Daoy (cell line): ENCODE results near the gene MRRF. TPM values are rescaled to one million over a fixed set of nuclear protein-coding genes. Genes with fewer than 3 reads are reported as not detected.
"Not testable (repeated sequence)": the region's sequence is repeated elsewhere in the genome, so short reads cannot be mapped to it uniquely, and the experiment has no call there.

Source experiments
- DNase-seq: peaks from one replicate; pipeline ENCODE4 v3.0.0-alpha.2; 2015; ENCODE audit warnings: low read depth
- total RNA-seq: library from RNA; depleted of rRNA; stranded (reverse); fragments of >200 nt; shearing (Covaris generic); gene quantifications from 2 replicates; pipeline ENCODE4 v1.2.3, GENCODE V29; 2014

The MRRF gene
- total RNA-seq, 1 experiment from 2014 or later: 61.0 TPM

DNA sequence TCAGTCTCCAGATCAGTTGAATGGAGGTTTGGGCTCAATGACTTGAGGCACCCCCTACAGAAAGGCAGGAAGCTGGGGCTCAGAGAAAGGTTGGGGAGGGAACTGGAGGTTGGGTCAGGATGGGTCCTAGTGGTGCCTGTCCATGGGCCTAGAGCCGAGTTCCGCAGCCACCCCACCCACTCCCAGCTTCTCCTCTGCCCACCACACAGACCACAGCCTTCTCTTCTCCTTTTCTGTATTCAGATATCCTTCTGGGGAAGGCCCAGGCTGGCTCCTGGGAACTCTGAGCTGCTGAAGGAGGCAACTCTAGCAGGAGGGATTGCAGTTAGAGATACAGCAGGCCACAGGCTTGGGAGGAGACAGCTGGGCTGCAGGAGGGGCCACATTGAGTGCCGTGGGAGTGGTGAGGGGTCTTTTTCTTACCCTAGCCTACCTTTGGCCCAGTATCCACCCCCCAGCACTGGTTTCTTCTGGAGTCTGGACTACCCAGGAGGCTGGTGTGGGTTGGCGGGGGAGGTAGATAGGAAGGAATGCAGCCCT is 90.7 kb downstream of the MRRF start:
- DNase-seq: no peak

DNA sequence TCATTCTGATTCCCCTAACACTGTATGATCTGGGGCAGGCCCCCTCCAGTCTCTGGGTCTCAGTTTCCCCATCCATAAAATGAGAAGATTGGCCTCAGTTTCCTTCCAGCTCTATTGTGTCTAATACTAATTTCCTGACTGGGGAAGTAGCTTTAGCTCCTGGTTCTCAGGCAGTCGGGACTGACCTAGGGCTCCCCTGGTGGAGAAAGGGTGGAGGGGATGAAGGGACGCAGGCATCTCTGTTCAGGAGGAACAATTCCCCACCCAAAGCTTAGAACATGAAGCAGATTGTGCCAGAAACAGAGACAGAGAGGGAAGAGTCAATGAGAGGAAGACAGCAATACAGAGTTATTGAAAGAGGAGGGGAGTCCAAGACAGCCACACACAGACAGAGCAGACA is 91.9 kb downstream of the MRRF start:
- no peak for DNase-seq

DNA sequence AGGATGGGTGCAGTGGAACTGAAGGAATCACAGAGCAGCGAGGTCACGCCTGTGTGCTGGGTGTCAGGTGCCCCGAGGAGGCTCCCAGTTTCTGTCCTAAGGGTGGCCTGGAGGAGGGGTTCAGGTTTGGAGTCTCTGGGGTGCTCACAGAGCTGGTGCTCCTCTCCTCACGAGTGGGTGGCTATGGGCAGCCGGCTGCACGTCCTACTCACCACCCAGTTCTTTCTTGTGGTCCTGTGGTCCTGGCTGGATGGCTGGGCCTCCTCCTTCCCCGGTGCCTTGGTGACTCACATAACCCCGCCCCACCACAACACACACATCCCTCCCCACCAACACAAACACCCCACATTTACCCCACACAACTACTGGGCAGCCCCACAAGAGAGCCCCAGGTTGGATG is 96.2 kb downstream of the MRRF start:
- peak; percentile 35 for DNase-seq

DNA sequence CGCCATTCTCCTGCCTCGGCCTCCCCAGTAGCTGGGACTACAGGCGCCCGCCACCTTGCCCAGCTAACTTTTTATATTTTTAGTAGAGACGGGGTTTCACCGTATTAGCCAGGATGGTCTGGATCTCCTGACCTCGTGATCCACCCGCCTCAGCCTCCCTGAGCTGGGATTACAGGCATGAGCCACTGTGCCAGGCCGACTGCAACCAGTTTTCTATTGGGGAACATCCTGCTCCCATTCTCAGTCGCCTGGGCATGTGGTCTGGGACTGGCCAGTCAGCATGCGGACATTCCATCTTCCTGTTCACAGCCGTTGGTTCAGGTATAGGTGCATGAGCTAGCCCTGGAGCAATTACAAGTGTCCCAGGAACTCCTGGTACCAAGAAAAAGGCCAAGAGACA is 98.4 kb downstream of the MRRF start:
- not testable (repeated sequence) for DNase-seq

DNA sequence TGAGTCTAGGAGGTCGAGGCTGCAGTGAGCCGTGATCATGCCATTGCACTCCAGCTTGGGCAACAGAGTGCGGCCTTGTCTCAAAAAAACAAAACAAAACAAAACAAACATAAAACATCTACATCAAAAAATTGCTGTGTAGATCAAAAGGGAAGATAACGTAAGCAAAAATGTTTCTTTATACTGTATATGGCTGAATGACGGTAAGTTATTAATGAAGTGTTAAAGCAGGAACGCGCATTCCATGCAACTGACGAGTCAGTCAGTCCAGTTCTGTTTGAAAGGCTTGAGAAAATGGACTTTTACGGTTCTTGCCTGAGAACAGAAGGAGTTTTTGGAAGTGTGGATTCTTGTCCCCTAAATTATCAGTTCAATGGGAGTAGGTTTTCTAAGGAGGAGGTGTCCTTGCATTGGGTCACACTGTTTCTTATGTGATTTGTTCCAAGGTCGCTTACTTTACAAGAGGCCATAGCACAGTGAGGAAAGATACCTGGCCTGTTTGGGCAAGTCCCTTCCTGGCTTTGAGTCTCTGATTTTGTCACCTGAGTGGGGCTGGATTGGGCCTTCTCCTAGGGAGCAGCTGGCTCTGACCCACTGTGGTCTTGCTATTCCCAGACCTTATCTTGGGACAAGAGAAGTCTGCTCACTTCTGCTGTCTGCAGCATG is 99.6 kb downstream of the MRRF start:
- DNase-seq: no peak

DNA sequence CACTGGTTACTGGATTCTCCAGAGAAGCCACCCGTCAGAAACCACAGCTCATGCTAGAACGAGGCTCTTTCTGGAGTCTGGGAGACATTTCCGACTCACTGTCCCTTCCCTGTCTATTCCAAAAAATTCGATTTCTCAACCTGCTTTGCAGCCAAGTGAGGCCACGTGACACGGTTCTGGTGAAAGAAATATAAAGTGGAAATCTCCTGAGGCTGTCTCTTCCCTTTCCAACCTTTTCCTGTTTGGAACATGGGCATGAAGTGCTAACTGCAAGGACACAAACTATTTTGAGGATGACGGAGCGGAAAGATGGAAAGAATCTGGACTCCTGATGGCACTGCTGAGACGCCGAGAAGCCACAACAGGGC is 100.1 kb downstream of the MRRF start:
- no peak for DNase-seq

DNA sequence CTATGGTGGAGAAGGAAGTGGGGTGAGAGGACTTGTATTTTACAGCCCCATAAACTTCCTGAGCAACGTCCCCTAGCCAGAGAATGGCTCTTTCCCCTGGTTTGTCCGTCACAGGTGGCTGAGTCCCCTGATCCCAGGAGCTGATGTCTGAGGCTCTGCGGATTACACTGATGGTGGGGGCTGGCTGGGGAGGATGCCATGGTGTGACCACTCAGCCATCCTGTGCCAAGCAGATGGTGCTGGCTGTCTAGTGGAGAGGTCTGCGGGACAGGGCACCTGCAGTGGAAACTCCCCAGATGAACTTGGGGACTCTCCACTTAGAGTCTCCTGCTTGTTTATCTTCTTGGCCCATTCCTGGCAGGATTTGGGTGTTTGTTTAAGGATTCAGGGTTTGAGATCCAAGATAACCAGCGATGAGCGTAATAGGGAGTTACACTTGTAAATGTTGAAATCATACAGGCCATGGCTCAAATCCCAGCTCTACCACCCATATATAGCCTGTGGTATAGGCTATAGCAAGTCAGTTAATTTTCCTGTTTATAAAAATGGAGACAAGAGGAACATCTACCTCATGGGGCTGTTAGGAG is 101.5 kb downstream of the MRRF start:
- DNase-seq: no peak

DNA sequence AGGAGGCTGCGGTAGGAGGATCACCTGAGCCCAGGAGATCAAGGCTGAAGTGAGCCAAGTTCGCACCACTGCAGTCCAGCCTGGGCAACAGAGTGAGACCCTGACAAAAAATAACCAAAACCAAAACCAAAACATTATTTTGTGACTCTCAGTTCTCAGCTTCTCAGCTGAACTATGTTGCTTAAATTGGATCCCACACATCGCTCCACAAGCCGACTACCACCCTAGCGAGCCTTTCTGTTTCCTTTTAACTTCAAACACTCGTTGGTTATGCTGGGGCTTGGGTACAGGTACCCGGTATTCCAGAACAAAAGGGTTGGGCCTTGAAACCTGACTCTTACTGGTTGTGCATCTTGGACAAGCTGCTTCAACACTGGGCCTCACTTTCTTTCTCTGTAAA is 102.4 kb downstream of the MRRF start:
- DNase-seq: no peak

DNA sequence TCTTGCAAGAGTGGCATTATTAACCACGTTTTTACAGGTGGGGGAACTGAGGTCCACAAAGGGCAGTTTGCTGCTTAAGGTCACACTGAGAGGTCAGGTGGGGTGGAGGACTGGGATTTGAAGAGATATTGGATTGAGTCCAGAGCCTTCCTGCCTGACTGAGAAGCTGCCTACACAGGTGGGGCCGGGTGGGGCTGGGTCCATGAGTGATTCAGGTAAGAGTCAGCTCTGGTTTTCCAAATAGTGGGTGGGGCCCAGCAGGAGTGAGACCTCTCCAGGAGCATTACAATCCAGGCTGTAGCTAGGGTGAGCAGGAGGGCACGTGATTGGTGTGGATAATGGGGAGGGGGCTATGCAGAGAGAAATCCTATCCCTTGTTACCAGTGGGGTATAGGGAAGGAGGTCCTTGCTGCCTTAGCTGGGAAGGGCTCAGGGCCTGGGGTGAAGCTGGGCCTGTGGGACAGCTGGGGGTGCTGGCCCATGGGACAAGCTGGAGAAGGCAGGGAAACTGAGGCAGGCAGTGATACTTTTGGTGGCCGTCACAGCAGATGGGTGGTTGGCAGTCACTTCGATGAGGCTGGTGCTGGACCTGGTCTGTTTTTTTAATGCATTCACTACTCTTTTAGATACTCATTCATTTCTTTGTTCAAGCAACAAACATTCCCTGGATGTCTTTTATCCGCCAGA is 103.2 kb downstream of the MRRF start:
- DNase-seq: no peak

DNA sequence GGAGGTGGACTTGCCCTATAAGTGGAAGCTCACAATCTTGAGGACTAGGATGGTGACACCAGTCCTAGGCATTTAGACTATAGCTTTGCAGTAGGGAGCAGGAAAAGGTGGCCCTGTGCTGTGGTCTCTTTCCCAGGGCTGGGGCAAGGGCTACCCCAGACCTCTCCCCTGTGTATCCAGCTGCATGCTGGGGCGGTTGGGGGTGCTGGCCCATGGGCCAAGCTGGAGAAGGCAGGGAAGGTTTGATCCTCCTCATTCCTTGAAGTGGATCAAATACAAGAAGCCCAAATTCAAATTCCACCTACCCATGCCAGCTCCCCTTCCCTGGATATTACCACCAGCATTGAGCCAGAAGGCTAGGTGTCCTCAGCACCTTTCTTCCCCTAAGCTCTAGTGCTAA is 104.0 kb downstream of the MRRF start:
- DNase-seq: no peak

DNA sequence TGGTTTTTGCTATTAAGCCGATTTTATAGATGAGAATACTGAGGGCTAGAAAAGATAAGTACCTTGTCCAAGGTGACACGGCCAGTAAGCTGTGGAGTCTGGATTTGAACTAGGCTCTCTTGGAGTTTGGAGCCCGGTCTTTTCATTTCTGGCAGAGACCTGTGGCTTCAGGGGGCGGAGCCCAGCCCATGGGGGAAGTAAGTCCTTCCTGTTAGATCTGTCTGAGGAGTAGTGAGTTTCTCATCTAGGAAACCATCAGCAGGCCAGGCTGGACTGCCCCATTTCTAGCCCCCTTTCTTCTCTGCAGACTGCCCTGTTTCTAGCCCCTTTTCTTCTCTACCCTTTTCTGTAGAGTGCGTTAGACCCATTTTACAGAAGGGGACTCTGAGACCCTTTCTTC is 105.6 kb downstream of the MRRF start:
- no peak for DNase-seq

DNA sequence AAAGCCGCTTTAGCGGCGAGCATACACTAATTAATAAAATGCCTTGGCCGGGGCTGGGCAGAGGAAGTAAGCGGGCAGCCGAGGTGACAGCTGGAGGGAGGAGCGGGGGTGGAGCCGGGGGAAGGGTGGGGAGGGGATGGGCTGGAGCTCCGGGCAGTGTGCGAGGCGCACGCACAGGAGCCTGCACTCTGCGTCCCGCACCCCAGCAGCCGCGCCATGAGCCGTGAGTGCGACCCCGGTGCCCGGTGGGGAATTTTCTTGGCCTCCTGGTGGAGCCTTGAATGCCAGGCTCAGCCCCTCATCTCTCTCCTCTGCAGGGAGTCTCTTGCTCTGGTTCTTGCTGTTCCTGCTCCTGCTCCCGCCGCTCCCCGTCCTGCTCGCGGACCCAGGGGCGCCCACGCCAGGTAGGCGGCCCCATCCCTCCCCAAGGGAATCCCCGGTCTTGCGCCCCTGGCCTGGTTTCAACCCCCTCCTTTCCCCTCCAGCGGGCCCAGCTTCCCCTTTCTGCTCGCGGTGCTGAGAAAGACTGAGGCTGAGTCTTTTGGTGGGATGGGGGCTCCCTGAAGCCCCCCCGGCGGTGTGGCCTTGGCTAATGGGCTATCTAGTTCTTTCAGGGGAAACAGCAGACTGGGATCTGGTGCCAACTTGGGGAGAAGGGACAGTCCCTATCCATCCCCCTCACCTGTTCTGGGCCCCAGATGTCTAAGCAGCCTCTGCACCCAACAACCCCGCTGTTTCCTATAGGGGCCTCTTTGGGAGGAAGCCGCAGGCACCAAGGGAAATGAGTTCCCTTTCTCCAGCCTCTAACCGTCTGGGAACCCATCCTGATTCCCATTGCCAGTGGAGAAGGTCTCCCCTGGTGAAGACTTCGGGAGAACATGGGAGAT is 106.4 kb downstream of the MRRF start, which contains the start of gene PTGS1:
TSS of gene PTGS1 (plus strand) at position 156 of the 887 bp plus-strand sequence. CDS start at position 217, 61 bp downstream.
- peak; percentile 39 for DNase-seq

DNA sequence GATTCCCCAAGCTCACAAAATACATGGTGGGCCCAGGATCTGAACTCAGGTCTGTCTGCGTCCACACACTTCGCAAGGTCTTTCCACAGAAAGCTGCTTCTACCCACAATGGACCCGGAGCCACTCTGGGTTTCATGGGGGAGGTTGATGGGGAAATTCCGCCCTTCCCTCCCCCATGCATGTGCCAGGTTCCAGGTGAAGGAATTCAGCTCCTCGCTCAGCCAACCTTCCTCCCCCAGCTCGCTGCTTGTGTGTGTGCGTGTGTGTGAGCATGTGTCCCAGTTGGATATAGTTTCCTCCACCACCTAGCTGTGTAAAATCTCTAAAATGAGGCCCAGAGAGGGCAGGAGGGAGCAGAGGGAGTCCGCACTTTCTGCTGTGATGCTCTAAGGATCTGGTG is 107.2 kb downstream of the MRRF start:
- DNase-seq: no peak

DNA sequence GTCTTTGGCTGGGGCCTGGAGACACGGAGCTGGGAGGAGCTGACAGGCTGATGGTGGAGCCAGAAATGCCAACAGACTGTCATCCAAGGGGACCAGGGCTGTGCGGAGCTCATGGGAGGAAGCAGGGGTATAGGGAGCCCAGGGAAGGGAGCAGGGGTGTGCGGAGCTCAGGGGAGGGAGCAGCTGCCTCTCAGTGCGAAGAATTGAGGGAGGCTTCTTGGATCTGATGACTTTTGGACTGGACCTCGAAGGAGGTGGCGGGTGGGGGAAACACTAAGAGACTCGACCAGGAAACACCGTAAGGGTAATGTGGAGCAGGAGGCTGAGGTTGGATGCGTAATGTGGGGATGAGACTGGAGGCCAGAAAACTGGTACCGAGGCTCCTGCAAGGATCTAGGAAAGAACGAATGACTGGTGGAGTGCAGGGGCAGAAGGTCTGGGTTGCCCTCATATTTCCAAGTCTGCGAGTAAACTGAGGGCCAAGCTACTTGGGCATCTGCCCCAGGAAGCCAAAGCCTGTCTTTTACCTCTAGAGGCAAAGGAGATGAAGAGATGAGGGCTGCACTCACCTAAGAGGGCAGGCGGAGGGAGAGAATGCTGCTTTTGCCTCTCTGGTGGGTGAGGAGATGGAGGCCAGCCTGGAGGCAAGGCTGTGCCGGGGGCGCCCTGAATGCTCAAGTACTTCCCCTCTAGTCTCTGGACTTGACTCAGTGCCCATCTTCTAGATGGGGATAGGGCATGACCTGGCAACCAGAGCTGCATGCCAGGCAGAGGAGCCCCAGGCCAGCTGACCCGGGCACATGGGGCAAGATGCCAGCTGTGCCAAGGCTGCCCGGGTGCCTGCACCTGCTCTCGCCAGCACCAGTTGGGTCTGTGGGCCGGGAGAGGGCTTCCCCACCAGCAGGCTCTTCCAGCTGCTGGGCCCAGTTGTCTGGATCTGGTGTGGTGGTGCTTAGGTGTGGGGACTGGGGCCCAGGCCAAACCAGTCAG is 108.5 kb downstream of the MRRF start:
- no peak for DNase-seq

DNA sequence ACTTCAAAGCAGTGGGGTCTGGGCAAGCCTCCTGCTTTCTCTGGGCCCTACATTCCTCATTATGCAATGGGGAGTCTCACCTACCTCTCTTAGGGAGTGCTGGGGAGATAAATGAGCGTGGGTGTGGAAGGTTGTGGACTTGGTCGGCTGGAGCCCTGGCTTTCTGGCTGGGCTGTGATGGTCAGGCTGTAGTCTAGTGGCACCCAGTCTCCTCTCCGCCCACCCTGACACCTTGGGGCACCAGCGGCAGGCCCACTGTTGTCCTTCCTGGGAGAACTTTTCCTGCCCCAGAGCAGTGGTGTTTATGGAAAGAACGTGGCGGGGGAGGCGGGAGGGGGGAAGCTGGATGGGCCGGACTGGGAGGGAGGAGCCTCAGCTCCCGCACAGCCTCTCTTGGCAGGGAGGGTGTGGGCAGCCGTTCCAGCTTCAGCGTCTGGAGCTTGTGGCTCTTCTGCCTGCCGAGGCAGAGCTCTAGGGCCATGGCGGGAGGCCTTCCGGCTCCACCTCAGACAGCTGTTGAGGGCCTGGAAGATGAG is 110.3 kb downstream of the MRRF start:
- DNase-seq: peak; percentile 46

DNA sequence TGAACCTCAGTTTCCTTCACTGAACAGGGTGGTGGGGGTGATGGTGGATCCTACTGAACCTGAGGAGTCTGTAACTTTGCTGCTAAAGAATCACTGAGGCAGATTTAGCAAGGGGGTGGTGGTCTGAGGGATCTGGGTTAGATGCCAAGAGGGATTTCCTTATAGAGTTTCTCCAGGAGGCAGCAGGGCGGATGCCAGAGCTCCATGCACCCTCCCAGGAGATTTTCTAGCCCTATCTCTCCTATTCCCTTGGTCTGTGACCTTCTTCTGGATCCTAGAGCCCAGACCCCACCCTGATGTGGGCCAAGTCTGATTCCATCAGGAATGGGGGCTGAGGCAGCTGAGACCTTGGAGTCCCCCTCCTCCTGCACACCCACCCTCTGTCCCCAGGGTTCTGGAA is 112.1 kb downstream of the MRRF start:
- no peak for DNase-seq

DNA sequence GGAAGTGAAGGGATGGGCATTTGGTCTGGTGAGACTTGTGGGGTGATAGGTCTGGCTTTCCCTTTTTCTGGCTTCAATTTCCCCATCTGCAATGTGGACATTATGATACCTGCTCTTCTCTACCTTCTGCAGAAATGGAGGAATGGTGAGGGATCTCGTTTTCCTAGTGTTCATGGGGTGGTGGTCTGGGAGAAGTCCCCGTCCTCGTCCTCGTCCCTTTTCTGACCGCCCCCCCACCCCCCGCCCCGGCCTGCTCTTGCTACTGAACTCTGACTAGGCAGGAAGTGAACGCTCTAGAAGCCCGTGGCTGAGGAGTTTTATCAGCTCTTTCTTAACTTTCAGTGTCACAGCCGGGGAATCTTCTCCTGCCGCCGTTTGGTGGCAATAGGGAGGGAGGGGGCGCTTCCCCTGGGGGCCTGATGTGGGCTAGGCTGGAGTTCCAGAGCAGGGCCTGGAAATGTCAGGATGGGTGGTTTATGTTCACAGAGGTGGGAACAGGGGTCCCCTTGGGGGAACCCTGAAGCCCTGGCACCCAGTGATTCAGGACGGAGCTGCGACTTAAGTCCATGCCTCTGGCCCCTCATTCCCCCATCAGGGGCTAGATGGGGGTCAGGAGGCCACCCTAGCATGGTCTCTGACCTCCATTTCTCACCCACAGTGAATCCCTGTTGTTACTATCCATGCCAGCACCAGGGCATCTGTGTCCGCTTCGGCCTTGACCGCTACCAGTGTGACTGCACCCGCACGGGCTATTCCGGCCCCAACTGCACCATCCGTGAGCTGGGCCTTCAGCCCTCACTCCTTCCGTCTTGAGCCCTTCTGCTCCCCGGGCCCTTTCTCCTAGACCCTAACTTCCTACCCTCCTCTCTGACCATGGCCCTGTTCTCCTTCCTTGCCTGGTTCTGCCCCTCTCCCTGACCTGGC is 112.8 kb downstream of the MRRF start:
- no peak for DNase-seq

DNA sequence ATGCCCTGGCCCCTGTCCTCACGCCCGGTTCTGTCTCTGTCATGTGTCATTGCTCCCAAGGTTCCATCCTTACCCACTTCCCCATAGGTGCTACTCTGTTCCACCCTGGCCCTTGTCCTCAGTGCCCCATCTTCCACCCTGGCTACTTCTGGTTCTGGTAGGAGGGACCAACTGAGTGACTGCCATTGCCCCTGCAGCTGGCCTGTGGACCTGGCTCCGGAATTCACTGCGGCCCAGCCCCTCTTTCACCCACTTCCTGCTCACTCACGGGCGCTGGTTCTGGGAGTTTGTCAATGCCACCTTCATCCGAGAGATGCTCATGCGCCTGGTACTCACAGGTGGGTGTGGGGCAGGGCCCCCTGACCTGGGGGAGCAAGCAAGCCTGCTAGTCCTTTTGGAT is 113.6 kb downstream of the MRRF start:
- no peak for DNase-seq

DNA sequence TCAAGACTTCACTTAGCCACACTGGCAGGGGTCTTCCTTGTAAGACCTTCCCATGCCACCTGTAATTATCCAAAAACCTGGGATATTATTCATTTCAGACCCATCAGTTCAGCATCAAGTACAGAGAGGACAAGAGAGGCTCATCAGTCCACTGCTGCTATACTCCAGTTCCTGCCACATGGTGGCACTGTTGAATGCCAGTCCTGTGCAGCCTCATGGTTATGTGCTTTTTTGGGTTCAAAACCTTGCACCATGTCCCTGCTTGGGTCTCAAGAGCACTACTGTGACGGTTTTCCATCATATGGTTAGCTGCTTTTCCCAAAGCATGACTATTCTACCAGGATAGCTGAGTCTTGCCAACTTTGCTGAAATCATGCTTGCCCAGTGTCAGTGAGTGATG is 114.7 kb downstream of the MRRF start:
- no peak for DNase-seq
